Measurements from ENCODE around the gene BCKDK.

Gene BCKDK

GRCh38 chr16:31108035-31108793 lies at the start of gene BCKDK:
TSS of gene BCKDK (plus strand) at chr16:31108386. CDS start at chr16:31109224, 838 bp downstream.
- peak in 47 of 56 donors; percentile 17 to 83 (median 52) for DNase-seq

DNA sequence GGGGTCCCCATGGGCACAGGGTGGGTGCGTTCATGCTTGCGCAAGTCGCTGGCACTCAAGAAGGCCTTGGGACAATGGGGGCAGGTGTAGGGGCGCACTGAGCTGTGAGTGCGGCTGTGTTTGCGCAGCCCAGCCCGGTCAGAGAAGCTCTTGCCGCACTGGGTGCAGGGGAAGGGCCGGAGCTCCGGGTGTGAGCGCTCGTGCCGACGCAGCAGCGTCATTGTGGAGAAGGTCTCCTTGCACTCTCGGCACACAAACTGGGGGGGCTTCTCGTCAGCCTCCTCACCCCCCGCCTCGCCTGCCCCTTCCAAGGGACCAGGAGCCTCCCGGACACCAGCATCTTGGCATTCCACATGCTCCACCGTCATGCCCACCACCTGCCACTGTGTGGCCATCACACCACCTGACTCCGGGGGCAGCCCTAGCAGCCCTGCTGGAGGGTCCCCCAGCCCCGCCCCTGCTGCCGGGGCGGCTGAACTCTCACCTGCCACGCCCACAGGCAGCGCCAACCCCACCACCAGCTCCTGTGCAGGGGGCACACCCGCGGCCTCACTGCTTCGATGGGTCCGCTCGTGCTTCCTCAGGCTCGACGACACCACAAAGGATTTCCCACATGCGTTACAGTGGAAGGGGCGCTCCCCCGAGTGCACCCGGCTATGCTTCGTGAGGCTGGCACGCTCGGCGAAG lies 46.9 kb upstream of the BCKDK start:
- no peak for DNase-seq

DNA sequence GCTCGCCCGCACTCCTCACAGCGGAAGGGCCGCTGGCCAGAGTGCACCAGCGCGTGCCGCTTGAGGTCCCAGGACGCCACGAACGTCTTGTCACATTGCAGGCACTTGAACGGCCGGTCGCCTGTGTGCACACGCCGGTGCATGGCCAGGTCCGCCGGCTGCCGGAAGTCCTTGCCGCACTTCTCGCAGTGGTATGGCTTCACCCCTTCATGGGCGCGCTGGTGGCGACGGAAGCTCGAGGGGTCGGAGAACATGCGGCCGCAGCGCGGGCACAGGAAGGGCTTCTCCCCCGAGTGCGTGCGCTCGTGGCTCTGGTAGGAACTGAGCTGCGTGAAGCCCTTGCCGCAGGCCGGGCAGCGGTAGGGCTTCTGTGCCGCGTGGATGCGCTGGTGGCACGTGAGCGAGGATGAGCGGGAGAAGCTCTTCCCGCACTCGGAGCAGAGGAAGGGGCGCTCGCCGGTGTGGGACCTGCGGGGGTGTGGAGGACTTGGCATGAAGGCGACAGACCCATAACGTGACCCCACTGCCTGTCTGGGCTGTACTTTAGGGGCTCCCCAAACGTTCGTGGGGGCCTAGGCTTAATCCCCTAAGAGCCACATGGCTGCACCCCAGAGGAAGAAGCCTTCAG lies 46.3 kb upstream of the BCKDK start:
- no peak for DNase-seq

DNA sequence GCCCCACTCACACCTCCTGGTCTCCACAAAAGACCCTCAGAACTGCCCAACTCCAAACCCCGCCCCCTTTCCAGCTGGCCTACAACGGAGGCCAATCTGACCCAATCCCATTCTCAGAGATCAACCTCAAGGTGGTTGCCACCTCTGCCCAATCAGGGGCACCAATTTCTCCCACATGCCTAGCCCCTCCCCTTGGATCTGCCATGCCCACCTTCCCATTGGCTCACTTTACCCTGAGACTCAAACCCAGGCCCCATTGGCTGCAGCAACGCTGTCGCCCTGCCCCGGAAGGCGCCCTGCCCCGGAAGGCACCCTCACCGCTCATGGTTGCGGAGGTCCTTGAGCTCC lies 44.7 kb upstream of the BCKDK start:
- DNase-seq = no peak

- no peak for DNase-seq
Observed at GRCh38 chr16:31063843-31064611, 44.2 kb upstream of the BCKDK start.

- DNase-seq = no peak
Observed at GRCh38 chr16:31064882-31065461, 43.2 kb upstream of the BCKDK start.

DNA sequence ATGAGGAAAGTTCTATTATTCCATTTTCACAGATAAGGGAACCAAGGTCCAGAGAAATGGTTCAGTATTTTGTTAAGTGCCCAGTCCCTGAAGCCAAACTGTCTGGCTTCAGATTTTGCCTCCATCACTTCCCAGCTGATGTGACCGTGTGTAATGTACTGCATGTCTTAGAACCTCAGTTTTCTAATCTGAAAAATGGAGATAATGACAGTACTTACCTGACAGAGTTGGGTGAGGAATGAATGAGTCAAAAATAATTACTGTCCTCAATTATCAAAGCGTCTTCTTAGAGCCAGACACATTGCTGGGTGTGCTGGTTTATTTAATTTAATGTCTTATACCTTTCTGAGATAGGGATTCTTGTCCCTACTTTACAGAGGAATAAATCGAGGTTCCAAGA lies 40.8 kb upstream of the BCKDK start:
- DNase-seq = no peak

GRCh38 chr16:31071861-31072260 lies 36.3 kb upstream of the BCKDK start:
- DNase-seq = no peak

DNA sequence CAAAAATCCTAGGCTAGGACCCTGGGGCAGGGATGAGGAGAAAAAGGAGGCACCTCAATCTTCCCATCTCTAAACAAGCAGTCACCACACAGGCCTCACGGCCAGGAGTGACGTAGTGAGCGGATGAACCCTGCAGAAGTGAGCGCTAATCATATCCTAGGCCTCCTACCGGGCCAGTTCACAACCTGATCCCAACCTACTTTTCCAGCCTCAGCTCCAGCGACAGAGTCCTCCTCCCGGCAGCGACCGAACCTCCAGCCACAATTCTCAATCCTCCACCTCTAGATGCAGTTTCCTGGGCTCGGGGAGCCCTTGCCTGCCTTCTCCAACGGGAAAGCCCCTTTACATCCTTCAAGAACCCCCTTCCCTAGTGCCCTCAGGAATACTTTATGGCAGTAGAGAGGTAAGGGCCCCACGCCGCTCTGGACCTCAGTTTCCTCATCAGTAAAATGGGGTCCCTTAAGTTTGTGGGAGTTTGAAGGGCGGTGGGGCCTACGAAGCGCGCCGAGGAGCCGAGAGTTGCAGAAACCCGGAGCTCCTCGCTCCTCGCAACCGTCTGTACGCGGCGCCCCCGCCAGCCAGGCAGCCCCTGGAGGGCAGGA lies 35.5 kb upstream of the BCKDK start:
- peak in 11 of 56 donors; percentile 8 to 45 (median 21) for DNase-seq

GRCh38 chr16:31073142-31073969 lies 34.8 kb upstream of the BCKDK start:
- DNase-seq = peak; percentile 51 to 95 (median 88)

GRCh38 chr16:31073970-31074813 lies 34.0 kb upstream of the BCKDK start, which contains the start of the genes ZNF646 and ZNF668:
TSS of gene ZNF646 (plus strand) at chr16:31074422. CDS start at chr16:31076325, 1,903 bp downstream.
TSS of gene ZNF668 (minus strand) at chr16:31074240. CDS start at chr16:31064459, 9,781 bp downstream.
- DNase-seq = peak; percentile 78 to 99 (median 98)

GRCh38 chr16:31074814-31075183 lies 33.4 kb upstream of the BCKDK start:
- no peak for DNase-seq

GRCh38 chr16:31076319-31076718 lies 31.9 kb upstream of the BCKDK start:
- DNase-seq = no peak

- DNase-seq = no peak
Observed at GRCh38 chr16:31077024-31077423, 31.2 kb upstream of the BCKDK start.

GRCh38 chr16:31077592-31078396 lies 30.4 kb upstream of the BCKDK start:
- DNase-seq = no peak

DNA sequence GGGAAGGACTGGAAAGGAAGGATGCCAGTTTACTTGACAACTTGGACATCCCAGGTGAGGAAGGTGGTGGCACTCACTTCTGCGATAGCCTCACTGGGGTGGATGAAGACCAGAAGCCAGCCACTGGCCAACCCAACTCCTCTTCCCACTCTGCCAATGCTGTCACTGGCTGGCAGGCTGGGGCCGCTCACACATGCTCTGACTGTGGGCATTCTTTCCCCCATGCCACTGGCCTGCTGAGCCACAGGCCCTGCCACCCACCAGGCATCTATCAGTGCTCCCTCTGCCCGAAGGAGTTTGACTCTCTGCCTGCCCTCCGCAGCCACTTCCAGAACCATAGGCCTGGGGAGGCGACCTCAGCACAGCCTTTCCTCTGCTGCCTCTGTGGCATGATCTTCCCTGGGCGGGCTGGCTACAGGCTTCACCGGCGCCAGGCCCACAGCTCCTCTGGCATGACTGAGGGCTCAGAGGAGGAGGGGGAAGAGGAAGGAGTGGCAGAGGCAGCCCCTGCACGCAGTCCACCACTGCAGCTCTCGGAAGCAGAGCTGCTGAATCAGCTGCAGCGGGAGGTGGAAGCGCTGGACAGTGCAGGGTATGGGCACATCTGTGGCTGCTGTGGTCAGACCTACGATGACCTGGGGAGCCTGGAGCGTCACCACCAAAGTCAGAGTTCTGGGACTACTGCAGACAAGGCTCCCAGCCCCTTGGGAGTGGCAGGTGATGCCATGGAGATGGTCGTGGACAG lies 29.4 kb upstream of the BCKDK start:
- no peak for DNase-seq

DNA sequence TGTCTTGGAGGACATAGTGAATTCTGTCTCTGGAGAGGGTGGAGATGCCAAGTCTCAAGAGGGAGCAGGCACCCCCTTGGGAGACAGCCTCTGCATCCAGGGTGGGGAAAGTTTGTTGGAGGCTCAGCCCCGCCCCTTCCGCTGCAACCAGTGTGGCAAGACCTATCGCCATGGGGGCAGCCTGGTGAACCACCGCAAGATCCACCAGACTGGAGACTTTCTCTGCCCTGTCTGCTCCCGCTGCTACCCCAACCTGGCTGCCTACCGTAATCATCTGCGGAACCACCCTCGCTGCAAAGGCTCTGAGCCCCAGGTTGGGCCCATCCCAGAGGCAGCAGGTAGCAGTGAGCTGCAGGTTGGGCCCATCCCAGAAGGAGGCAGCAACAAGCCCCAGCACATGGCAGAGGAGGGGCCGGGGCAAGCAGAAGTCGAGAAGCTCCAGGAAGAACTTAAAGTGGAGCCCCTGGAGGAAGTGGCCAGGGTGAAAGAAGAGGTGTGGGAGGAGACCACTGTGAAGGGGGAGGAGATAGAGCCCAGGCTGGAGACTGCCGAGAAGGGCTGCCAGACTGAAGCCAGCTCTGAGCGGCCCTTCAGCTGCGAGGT lies 28.7 kb upstream of the BCKDK start:
- no peak for DNase-seq

Measured in nucleus accumbens (tissue), 56 donors.